Mesendoderm (in vitro differentiated cells): Measurements from ENCODE around the gene AREL1.

ENCODE experiments used
- DNase-seq: peaks from one replicate; pipeline ENCODE4 v3.0.0; 2013
- H2AK5ac ChIP-seq: 2 replicates; pipeline ENCODE4 v1.6.1; 2013; ENCODE audit warnings: low read length, inconsistent platforms
- H2BK120ac ChIP-seq: 2 replicates; pipeline ENCODE4 v1.6.1; 2013; ENCODE audit warnings: low read depth, mild to moderate bottlenecking, low read length, moderate library complexity, mixed read lengths
- H2BK15ac ChIP-seq: replicated peaks from 2 replicates; pipeline ENCODE4 v1.6.1; 2013; ENCODE audit warnings: low read depth, mild to moderate bottlenecking, moderate library complexity
- H2BK5ac ChIP-seq: 2 replicates; pipeline ENCODE4 v1.6.1; 2013; ENCODE audit warnings: low read length, inconsistent platforms
- H3K18ac ChIP-seq: 2 replicates; pipeline ENCODE4 v1.6.1; 2013; ENCODE audit warnings: mild to moderate bottlenecking, low read length, mixed read lengths
- H3K23ac ChIP-seq: one replicate; pipeline ENCODE4 v1.6.1; 2013; ENCODE audit warnings: low read length
- H3K27ac ChIP-seq: 2 replicates; pipeline ENCODE4 v1.5.1; 2013; ENCODE audit warnings: low read depth, mild to moderate bottlenecking, inconsistent platforms, low read length, moderate library complexity
- H3K27me3 ChIP-seq: 2 replicates; pipeline ENCODE4 v1.6.1; 2013; ENCODE audit warnings: low read length, control low read depth, mild to moderate bottlenecking, inconsistent platforms; ENCODE audit not compliant: insufficient read depth, poor library complexity
- H3K36me3 ChIP-seq: 2 replicates; pipeline ENCODE4 v1.6.1; 2013; ENCODE audit warnings: low read length, inconsistent platforms; ENCODE audit not compliant: control insufficient read depth, insufficient read depth
- H3K4ac ChIP-seq: one replicate; pipeline ENCODE4 v1.6.1; 2013; ENCODE audit warnings: low read depth, mild to moderate bottlenecking, low read length, moderate library complexity
- H3K4me1 ChIP-seq: 2 replicates; pipeline ENCODE4 v1.6.1; 2013; ENCODE audit warnings: low read depth, low read length, inconsistent platforms; ENCODE audit not compliant: control insufficient read depth
- H3K4me2 ChIP-seq: 2 replicates; pipeline ENCODE4 v1.6.1; 2013; ENCODE audit warnings: low read length
- H3K4me3 ChIP-seq: 2 replicates; pipeline ENCODE4 v1.5.1; 2013; ENCODE audit warnings: mild to moderate bottlenecking, low read length
- H3K56ac ChIP-seq: one replicate; pipeline ENCODE4 v1.6.1; 2013; ENCODE audit warnings: low read length
- H3K79me1 ChIP-seq: 2 replicates; pipeline ENCODE4 v1.6.1; 2013; ENCODE audit warnings: low read length, inconsistent platforms
- H3K79me2 ChIP-seq: 2 replicates; pipeline ENCODE4 v1.6.1; 2013; ENCODE audit warnings: mild to moderate bottlenecking, low read length; ENCODE audit not compliant: control insufficient read depth, insufficient read depth
- H3K9ac ChIP-seq: 2 replicates; pipeline ENCODE4 v1.6.1; 2013; ENCODE audit warnings: low read length, inconsistent platforms
- H4K5ac ChIP-seq: one replicate; pipeline ENCODE4 v1.6.1; 2013; ENCODE audit warnings: low read length
- H4K8ac ChIP-seq: one replicate; pipeline ENCODE4 v1.6.1; 2013; ENCODE audit warnings: low read depth, mild to moderate bottlenecking, control low read depth, low read length, moderate library complexity
- WGBS: extraction: QIAGEN DNeasy Blood & Tissue Kit; methylation state at CpG from one replicate; pipeline ENCODE4 v1.1.7; 2013; ENCODE audit warnings: low lambda C conversion rate, missing lambda C conversion rate; ENCODE audit not compliant: insufficient coverage; ENCODE audit errors: extremely low coverage; 5-methylcytosine and 5-hydroxymethylcytosine counted together

AREL1 gene

DNA sequence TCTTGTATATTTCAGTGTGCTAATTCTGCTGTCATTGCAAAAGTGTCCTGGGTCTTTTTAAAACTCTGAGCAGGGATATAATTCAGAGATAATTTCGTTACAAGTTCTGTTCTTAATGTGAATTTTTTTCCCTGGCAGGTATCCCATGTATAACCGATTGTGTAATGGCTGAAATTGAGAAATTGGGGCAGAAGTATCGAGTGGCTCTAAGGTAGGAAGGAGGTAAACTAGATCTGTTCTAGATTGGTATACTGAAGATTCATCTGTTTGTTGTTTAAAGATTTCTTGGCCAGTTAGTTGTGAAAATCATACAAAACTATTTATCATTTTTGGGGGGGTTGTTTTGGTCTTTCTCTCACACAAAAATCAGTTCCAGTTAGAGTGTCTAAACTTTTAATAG lies 10.3 kb upstream of the AREL1 start:
- no peak for DNase-seq
- Histone ChIP-seq H3K4me1 (no peaks in the 10 kb centered on the region), H3K27ac (no peak overlapping the region), H3K27me3 (no peaks in the 10 kb centered on the region), H3K36me3 (no peaks in the 10 kb centered on the region), H3K56ac (no peak overlapping the region), H2BK120ac (no peak overlapping the region), H2AK5ac (no peak overlapping the region), H4K5ac (no peak overlapping the region), H3K4me3 (no peak overlapping the region), H2BK15ac (no peak overlapping the region), H3K4ac (no peak overlapping the region), H3K4me2 (no peak overlapping the region), H3K9ac (no peak overlapping the region), H3K79me1 (no peaks in the 10 kb centered on the region), H3K18ac (no peak overlapping the region), H2BK5ac (no peak overlapping the region), H3K79me2 (no peaks in the 10 kb centered on the region), H3K23ac (no peak overlapping the region), H4K8ac (no peak overlapping the region)
- no CpG with 5 or more reads among the region's 3 CpGs for WGBS

DNA sequence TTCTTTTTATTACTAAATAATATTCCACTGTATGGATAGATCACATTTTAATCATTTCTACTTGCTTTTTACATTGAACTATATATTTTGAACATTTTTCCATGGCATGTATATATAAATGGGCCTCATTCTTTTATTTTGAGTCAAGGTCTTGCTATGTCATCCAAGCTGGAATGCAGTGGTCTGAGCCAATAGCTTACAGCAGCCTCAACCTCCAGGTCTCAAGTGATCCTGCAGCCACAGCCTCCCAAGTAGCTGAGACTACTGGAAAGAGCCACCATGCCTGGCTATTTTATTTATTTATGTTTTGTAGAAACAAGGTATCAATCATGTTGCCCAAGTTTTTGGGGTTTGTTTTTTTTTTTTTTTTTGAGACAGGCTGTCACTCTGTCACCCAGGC lies 7.6 kb upstream of the AREL1 start:
- no peak overlapping the region for H3K23ac ChIP-seq
- no peaks in the 10 kb centered on the region for H3K79me2 ChIP-seq
- H3K79me1 ChIP-seq: no peaks in the 10 kb centered on the region
- DNase-seq: no peak
- H3K36me3 ChIP-seq: no peaks in the 10 kb centered on the region
- no peak overlapping the region for H3K56ac ChIP-seq
- no peak overlapping the region for H3K4ac ChIP-seq
- H4K8ac ChIP-seq: no peak overlapping the region
- no peak overlapping the region for H3K4me2 ChIP-seq
- no peak overlapping the region for H2AK5ac ChIP-seq
- no peak overlapping the region for H3K4me3 ChIP-seq
- H3K18ac ChIP-seq: no peak overlapping the region
- H3K4me1 ChIP-seq: no peaks in the 10 kb centered on the region
- no peak overlapping the region for H4K5ac ChIP-seq
- no peak overlapping the region for H3K27ac ChIP-seq
- H2BK120ac ChIP-seq: no peak overlapping the region
- H3K9ac ChIP-seq: no peak overlapping the region
- no peaks in the 10 kb centered on the region for H3K27me3 ChIP-seq
- no peak overlapping the region for H2BK15ac ChIP-seq
- H2BK5ac ChIP-seq: no peak overlapping the region

DNA sequence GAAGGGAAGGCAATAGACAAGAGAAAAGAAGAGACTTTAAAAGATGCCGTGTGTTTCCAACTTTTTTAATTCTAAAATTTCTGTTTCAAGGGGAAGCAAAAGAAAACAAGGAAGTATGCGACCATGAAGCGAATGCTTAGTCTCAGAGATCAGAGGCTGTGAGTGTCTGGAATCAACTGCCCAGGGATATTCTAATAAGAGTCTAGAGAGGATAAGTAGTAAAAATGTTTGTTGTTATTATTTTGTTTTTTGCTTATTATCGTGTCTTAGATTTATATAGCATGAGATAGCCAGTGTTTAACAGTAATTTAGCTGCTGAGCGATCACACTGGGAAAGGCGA lies 485 bp upstream of the AREL1 start:
- peak overlapping the region; percentile 98 for H4K8ac ChIP-seq
- peaks cover 1% of the 10 kb centered on the region for H3K4me1 ChIP-seq
- H3K9ac ChIP-seq: peak overlapping the region; percentile 82
- peak overlapping the region; percentile 53 for H3K4me2 ChIP-seq
- no peak overlapping the region for H2AK5ac ChIP-seq
- no peak overlapping the region for H3K23ac ChIP-seq
- H3K4me3 ChIP-seq: peak overlapping the region; percentile 100
- no peak overlapping the region for H2BK15ac ChIP-seq
- H3K79me2 ChIP-seq: peaks cover 33% of the 10 kb centered on the region
- no peak overlapping the region for H3K18ac ChIP-seq
- H3K36me3 ChIP-seq: no peaks in the 10 kb centered on the region
- H3K27me3 ChIP-seq: no peaks in the 10 kb centered on the region
- no peak overlapping the region for H2BK5ac ChIP-seq
- H4K5ac ChIP-seq: peak overlapping the region; percentile 91
- DNase-seq: no peak
- no CpG with 5 or more reads among the region's 6 CpGs for WGBS
- no peak overlapping the region for H3K4ac ChIP-seq
- no peak overlapping the region for H2BK120ac ChIP-seq
- H3K79me1 ChIP-seq: peaks cover 14% of the 10 kb centered on the region
- no peak overlapping the region for H3K27ac ChIP-seq
- peak overlapping the region; percentile 89 for H3K56ac ChIP-seq

DNA sequence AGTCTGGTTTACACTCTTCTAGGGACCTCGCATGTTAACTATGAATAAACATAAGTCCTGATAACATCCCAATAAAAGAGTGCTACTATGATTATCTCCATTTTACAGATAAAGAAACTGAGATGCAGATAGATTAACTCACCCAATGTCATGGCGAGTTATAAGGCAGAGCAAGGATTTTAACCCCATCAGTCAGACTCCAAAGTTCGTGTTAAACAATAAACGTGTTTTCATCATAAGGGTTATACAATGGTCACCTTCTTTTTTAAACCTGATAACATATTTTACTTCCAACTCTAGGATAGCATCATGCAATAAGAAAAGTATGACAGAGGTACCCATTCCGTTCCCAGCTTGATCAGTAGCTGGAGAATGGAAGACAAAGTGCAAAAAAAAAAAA lies 1.2 kb downstream of the AREL1 start:
- peaks cover 38% of the 10 kb centered on the region for H3K79me2 ChIP-seq
- no peaks in the 10 kb centered on the region for H3K36me3 ChIP-seq
- H3K27ac ChIP-seq: no peak overlapping the region
- no peaks in the 10 kb centered on the region for H3K27me3 ChIP-seq
- no peak overlapping the region for H4K5ac ChIP-seq
- H3K4me2 ChIP-seq: no peak overlapping the region
- H3K56ac ChIP-seq: no peak overlapping the region
- H2BK120ac ChIP-seq: no peak overlapping the region
- no peak overlapping the region for H4K8ac ChIP-seq
- H2BK15ac ChIP-seq: no peak overlapping the region
- DNase-seq: no peak
- no peak overlapping the region for H3K4ac ChIP-seq
- H3K23ac ChIP-seq: no peak overlapping the region
- H3K9ac ChIP-seq: no peak overlapping the region
- H2BK5ac ChIP-seq: no peak overlapping the region
- H3K79me1 ChIP-seq: peaks cover 16% of the 10 kb centered on the region
- WGBS: no CpG with 5 or more reads among the region's 5 CpGs
- H2AK5ac ChIP-seq: no peak overlapping the region
- H3K4me1 ChIP-seq: peaks cover 1% of the 10 kb centered on the region
- no peak overlapping the region for H3K4me3 ChIP-seq
- no peak overlapping the region for H3K18ac ChIP-seq

DNA sequence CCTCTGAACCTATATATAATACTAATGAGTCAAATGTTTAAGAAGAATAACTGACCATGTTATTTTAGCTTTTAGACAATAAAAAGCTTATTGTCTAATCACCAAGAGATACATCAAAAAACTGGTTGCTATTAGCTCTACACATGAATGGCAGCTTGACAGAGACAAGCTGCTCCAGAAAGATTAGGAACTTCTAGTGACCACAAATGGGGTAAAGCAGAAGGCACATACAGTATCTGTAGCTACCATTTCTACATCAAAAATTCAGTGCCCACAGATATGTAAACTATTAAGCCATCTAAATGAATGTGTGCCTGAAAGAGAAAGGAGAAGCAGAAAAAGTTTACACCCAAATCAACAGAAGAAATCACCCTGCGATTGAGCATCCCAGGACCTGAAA lies 2.4 kb downstream of the AREL1 start:
- peaks cover 1% of the 10 kb centered on the region for H3K4me1 ChIP-seq
- DNase-seq: no peak
- no peak overlapping the region for H3K18ac ChIP-seq
- no peak overlapping the region for H3K4me2 ChIP-seq
- H3K79me1 ChIP-seq: peaks cover 16% of the 10 kb centered on the region
- H3K9ac ChIP-seq: no peak overlapping the region
- H3K36me3 ChIP-seq: no peaks in the 10 kb centered on the region
- no peaks in the 10 kb centered on the region for H3K27me3 ChIP-seq
- no peak overlapping the region for H2AK5ac ChIP-seq
- H3K79me2 ChIP-seq: peaks cover 38% of the 10 kb centered on the region
- no peak overlapping the region for H2BK5ac ChIP-seq
- no peak overlapping the region for H3K4ac ChIP-seq
- no peak overlapping the region for H4K8ac ChIP-seq
- WGBS: no CpG with 5 or more reads among the region's 1 CpG
- no peak overlapping the region for H2BK120ac ChIP-seq
- no peak overlapping the region for H3K4me3 ChIP-seq
- H4K5ac ChIP-seq: no peak overlapping the region
- no peak overlapping the region for H3K23ac ChIP-seq
- H3K56ac ChIP-seq: no peak overlapping the region
- no peak overlapping the region for H3K27ac ChIP-seq
- H2BK15ac ChIP-seq: no peak overlapping the region

DNA sequence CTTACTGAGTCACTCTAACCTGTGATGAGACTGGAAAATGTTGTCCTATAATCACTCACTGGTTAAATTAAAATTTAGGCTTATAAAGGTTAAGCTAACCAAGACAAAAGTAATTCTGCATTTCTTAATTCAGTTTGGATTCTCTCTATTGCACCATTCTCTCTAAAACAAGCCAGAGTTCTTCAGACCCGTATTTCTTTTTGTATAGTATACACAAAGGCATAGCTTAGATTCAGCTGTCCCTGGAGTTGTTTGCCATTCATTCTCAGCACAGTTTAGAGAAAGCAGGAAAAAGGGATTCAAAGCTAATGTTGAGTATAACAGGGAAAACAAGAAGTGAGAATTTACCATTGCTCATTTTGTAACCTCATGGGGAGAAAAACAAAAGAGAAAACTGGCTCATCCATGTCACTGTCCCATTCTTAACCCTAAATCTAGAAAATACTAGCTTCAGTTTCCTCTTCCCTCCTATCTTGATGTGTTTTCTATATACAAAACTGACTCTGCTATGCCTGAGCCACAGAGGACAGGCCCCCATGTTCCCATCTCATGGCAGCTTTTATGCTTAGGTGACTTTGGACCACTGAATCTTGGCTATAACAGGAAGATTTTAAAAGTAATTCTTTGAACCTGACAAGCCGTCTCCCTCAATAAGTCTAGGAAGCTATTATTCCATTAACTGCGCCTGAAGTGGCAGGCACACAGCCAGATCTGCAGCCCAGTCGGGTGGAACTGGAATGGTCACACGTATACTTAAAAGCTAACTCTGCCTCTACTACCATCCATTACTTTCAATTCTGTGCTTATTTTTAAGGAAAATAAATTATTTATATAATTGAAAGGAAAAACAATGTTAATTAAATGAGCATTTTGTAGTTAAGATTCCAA lies 7.0 kb downstream of the AREL1 start:
- H3K79me1 ChIP-seq: peaks cover 15% of the 10 kb centered on the region
- no peak overlapping the region for H2BK15ac ChIP-seq
- no peak overlapping the region for H3K23ac ChIP-seq
- peaks cover 24% of the 10 kb centered on the region for H3K79me2 ChIP-seq
- H3K27me3 ChIP-seq: no peaks in the 10 kb centered on the region
- no peak overlapping the region for H3K27ac ChIP-seq
- no peak overlapping the region for H3K4me2 ChIP-seq
- H4K8ac ChIP-seq: no peak overlapping the region
- H4K5ac ChIP-seq: no peak overlapping the region
- H3K9ac ChIP-seq: no peak overlapping the region
- H3K4me1 ChIP-seq: no peaks in the 10 kb centered on the region
- no peak overlapping the region for H3K56ac ChIP-seq
- H3K4ac ChIP-seq: no peak overlapping the region
- H3K4me3 ChIP-seq: no peak overlapping the region
- no peak overlapping the region for H2AK5ac ChIP-seq
- DNase-seq: no peak
- H3K18ac ChIP-seq: no peak overlapping the region
- H2BK5ac ChIP-seq: no peak overlapping the region
- no peaks in the 10 kb centered on the region for H3K36me3 ChIP-seq
- no CpG with 5 or more reads among the region's 5 CpGs for WGBS
- no peak overlapping the region for H2BK120ac ChIP-seq
